KMS-11 (cell line): ENCODE data around the gene WNT3.

Source experiments
- H2AFZ ChIP-seq: fragments of 200-600 bp; sonication (generic); 2 replicates; pipeline ENCODE4 v1.6.1; 2016; ENCODE audit warnings: antibody characterized with exemption, mixed run types, low read depth
- H3K27ac ChIP-seq: fragments of 200-600 bp; sonication (generic); 2 replicates; pipeline ENCODE4 v1.6.1; 2016; ENCODE audit warnings: mild to moderate bottlenecking, mixed run types
- H3K27me3 ChIP-seq: fragments of 200-600 bp; sonication (generic); 2 replicates; pipeline ENCODE4 v1.6.1; 2017; ENCODE audit warnings: mild to moderate bottlenecking, low read depth, mixed run types, moderate library complexity; ENCODE audit not compliant: insufficient read depth
- H3K36me3 ChIP-seq: fragments of 200-600 bp; sonication (generic); 2 replicates; pipeline ENCODE4 v1.6.1; 2017; ENCODE audit warnings: mild to moderate bottlenecking, mixed run types; ENCODE audit not compliant: insufficient read depth
- H3K4me1 ChIP-seq: fragments of 200-600 bp; sonication (generic); 2 replicates; pipeline ENCODE4 v1.6.1; 2016; ENCODE audit warnings: mild to moderate bottlenecking, low read depth, mixed run types; ENCODE audit not compliant: poor library complexity, severe bottlenecking
- H3K4me2 ChIP-seq: fragments of 200-600 bp; sonication (generic); 2 replicates; pipeline ENCODE4 v1.7.0; 2016; ENCODE audit warnings: mild to moderate bottlenecking, mixed run types
- H3K4me3 ChIP-seq: fragments of 200-600 bp; sonication (generic); IDR thresholded peaks from 2 replicates; pipeline ENCODE4 v1.6.1; 2017; ENCODE audit warnings: low read depth, low read length, mixed read lengths; ENCODE audit not compliant: insufficient read depth
- H3K79me2 ChIP-seq: fragments of 200-600 bp; sonication (generic); 2 replicates; pipeline ENCODE4 v1.6.1; 2016; ENCODE audit warnings: low read depth, mixed run types; ENCODE audit not compliant: insufficient read depth
- H3K9ac ChIP-seq: fragments of 200-600 bp; sonication (generic); 2 replicates; pipeline ENCODE4 v1.6.1; 2016; ENCODE audit warnings: mild to moderate bottlenecking, mixed run types
- H4K20me1 ChIP-seq: fragments of 200-600 bp; sonication (generic); 2 replicates; pipeline ENCODE4 v1.6.1; 2016; ENCODE audit warnings: mild to moderate bottlenecking, mixed run types; ENCODE audit not compliant: insufficient read depth
- CTCF ChIP-seq: fragments of 200-600 bp; sonication (generic); conservative IDR thresholded peaks from 2 replicates; pipeline ENCODE4 v1.6.1; 2017; ENCODE audit warnings: low read depth, mild to moderate bottlenecking, antibody characterized with exemption, low read length, moderate library complexity, mixed read lengths

Gene WNT3

GRCh38 chr17:46783031-46783593 is 35.4 kb downstream of the WNT3 start:
- Histone ChIP-seq H3K27ac (no peak overlapping the region), H3K9ac (no peak overlapping the region), H3K4me3 (no peak overlapping the region), H3K36me3 (no peaks in the 10 kb centered on the region), H3K79me2 (no peaks in the 10 kb centered on the region), H3K4me2 (no peak overlapping the region), H3K27me3 (no peaks in the 10 kb centered on the region; the same call in 1 of the 2 replicates), H3K4me1 (no peaks in the 10 kb centered on the region), H2AFZ (no peak overlapping the region), H4K20me1 (no peaks in the 10 kb centered on the region)
- TF ChIP-seq CTCF: no peak

- H2AFZ ChIP-seq: peak overlapping the region; percentile 38; the same call in 1 of the 2 replicates
These were observed 36.1 kb downstream of the WNT3 start for GRCh38 chr17:46782250-46782953.

GRCh38 chr17:46780003-46780373 is 38.5 kb downstream of the WNT3 start:
- H3K27ac ChIP-seq: no peak overlapping the region
- H2AFZ ChIP-seq: no peak overlapping the region
- no peak overlapping the region for H3K9ac ChIP-seq
- no peaks in the 10 kb centered on the region for H4K20me1 ChIP-seq
- peaks cover 2% of the 10 kb centered on the region; the same call in 1 of the 2 replicates for H3K27me3 ChIP-seq
- no peak for TF ChIP-seq CTCF
- H3K4me3 ChIP-seq: no peak overlapping the region
- H3K79me2 ChIP-seq: no peaks in the 10 kb centered on the region
- H3K4me1 ChIP-seq: no peaks in the 10 kb centered on the region
- H3K4me2 ChIP-seq: no peak overlapping the region
- H3K36me3 ChIP-seq: no peaks in the 10 kb centered on the region

More at GRCh38 chr17:46782250-46782953, 36.1 kb downstream of the WNT3 start:
- no peak overlapping the region for H3K27ac ChIP-seq
- H3K79me2 ChIP-seq: no peaks in the 10 kb centered on the region
- no peaks in the 10 kb centered on the region for H3K4me1 ChIP-seq
- H3K9ac ChIP-seq: no peak overlapping the region
- no peaks in the 10 kb centered on the region; the same call in 1 of the 2 replicates for H3K27me3 ChIP-seq
- peak; percentile 45; the same call in 1 of the 2 replicates for TF ChIP-seq CTCF
- no peak overlapping the region for H3K4me3 ChIP-seq
- no peaks in the 10 kb centered on the region for H4K20me1 ChIP-seq
- no peaks in the 10 kb centered on the region for H3K36me3 ChIP-seq
- H3K4me2 ChIP-seq: no peak overlapping the region

DNA sequence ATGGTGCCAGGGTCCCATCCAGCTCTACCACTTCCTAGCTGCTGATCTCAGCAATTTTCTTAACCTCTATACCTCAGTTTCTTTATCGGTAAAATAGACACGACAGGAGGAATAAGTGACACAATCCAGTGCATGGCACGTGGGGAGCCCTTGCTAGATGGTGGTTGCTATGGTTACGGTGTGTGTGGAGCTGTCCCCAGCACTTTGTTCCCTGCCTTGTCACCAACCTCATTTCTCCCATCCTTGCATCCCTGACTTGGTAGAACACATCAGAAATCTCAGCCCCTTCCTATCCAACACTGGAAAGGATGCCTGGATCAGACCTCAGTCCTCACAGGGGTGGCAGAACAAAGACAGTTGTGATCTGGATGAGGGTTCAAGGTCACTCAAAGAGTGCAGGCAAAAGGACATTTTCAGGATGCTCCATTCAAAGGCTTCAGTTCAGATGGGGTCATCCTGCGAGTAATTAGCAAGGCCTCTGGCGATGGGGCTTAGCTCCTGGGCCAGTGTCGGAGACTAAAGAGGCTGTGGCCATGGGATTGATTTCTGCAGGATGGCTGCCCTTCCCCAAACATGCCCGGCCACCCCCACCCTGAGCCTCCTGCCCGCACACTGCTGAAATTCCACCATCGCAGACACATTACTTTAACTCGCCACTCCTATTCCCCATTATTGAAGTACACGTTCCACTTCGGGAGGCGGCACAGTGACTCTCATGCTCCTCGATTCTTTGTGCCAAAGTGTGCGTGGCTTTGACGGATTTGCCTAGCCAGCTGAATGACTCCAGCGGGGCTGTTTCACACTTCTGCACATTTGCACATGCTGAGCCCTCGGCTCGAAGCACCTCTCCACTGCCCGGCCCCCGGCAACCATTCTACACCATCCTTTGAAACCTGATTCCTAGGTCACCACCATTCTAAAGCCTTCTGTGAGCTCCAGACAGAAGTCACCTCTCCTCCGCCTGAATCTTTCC is 40.3 kb downstream of the WNT3 start:
- no peaks in the 10 kb centered on the region for H3K79me2 ChIP-seq
- H4K20me1 ChIP-seq: no peaks in the 10 kb centered on the region
- peaks cover 2% of the 10 kb centered on the region; the same call in 1 of the 2 replicates for H3K27me3 ChIP-seq
- H3K4me2 ChIP-seq: no peak overlapping the region
- H3K9ac ChIP-seq: no peak overlapping the region
- no peaks in the 10 kb centered on the region for H3K4me1 ChIP-seq
- TF ChIP-seq CTCF: no peak
- H2AFZ ChIP-seq: no peak overlapping the region
- H3K36me3 ChIP-seq: no peaks in the 10 kb centered on the region
- H3K27ac ChIP-seq: no peak overlapping the region
- H3K4me3 ChIP-seq: no peak overlapping the region
